ENCODE data around the gene PAM16.
A peak's percentile ranks its signal among the peaks of the same experiment; 100 is the strongest.
"Not testable (repeated sequence)": the region's sequence is repeated elsewhere in the genome, so short reads cannot be mapped to it uniquely, and the experiment has no call there.

Gene PAM16

GRCh38 chr16:4350787-4351659 lies at the start of gene PAM16:
Gene PAM16 (minus strand): TSS chr16:4351321. CDS start chr16:4351234, 87 bp downstream.
- peak; percentile 80 for DNase-seq

DNA sequence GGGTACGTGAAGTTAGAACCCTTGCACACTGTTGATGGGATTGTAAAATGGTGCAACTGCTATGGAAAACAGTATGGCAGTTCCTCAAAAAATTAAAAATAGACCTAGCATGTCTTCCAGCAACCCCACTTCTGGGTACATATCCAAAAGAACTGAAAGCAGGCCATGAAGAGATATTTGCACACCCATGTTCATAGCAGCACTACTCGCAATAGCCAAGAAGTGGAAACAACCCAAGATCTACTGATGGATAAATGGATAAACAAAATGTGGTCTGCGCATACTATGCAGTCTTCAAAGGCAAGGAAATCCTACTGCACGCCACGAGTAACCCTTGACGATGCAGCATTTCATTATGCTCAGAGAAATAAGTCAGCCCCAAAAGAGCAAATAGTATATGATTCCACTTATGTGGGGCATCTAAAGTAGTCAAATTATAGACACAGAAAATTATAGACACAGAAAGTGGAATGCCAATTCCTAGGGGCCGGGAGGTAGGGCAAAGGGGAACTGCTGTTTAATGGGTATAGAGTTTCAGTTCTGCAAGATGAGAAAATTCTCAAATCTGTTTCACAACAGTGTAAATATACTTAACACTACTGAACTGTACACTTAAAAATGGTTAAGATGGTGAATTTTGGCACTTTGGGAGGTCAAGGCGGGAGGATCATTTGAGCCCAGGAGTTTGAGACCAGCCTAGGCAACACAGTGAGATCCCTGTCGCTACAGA lies 48.0 kb upstream of the PAM16 start:
- no peak for DNase-seq

- DNase-seq: peak; percentile 10
Measured at GRCh38 chr16:4395055-4395726, 44.1 kb upstream of the PAM16 start.

- DNase-seq: not testable (repeated sequence)
Measured at GRCh38 chr16:4393850-4394249, 42.7 kb upstream of the PAM16 start.

DNA sequence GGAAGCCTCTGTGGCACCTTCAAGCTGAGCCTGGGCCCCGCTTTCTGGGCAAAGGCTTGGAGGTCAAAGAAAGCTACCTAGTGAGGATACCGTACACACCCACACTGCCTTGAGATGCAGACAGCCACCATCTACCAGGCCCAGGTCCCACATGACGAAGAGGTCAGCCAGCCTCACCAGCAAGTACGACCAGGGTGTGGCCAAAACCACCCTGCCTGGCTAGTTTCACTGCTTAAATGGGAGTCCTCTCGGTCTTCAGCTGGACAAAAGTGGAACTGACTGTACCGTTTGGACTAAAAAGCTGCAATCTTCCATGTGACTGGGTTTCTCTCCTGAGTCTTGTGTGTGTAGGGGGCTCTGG lies 42.1 kb upstream of the PAM16 start:
- no peak for DNase-seq

DNA sequence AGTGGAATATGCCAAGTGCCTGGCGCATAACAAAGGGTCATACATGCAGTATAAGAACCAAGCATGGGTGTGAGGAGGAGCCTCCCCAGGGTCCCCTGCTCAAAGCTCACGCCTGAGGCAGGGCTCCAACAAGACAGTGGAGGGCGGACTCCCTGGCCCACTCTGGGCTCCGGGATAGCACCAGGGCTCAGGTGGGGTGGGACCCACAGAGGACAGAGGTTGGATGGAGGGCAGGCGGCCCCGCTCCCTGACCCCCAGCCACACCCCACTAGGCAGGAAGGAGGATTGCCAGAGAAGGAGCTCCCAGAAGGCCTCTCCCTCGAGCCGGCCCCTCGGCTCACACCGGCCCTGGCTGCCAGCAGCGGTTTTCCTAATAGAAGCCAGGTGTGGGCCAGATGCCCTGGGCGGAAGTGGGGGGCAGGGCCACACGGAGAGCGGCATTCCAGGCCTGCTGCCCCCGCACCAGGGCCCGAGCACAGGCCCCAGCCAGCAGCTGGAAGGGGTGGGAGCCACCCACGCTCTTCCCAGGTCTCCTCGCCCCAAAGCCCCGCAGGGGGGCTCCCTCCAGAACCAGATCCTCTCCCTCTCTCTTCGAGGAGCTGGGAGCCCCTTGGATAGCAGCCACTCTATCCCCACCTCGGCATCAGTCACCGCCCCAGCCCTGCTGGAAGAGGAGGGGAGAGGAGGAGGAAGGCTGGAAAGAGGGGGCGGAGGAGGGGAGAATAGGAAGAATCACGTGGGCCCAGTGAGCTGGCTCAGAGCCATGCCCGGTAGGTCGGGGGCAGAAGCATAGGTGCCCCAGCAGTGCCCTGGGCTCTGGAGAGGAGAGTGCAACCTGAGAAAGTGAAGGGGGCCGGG lies 41.5 kb upstream of the PAM16 start:
- DNase-seq: no peak

- no peak for DNase-seq
Measured at GRCh38 chr16:4391631-4392381, 40.7 kb upstream of the PAM16 start.

GRCh38 chr16:4390266-4391260 lies 39.4 kb upstream of the PAM16 start:
- no peak for DNase-seq

DNA sequence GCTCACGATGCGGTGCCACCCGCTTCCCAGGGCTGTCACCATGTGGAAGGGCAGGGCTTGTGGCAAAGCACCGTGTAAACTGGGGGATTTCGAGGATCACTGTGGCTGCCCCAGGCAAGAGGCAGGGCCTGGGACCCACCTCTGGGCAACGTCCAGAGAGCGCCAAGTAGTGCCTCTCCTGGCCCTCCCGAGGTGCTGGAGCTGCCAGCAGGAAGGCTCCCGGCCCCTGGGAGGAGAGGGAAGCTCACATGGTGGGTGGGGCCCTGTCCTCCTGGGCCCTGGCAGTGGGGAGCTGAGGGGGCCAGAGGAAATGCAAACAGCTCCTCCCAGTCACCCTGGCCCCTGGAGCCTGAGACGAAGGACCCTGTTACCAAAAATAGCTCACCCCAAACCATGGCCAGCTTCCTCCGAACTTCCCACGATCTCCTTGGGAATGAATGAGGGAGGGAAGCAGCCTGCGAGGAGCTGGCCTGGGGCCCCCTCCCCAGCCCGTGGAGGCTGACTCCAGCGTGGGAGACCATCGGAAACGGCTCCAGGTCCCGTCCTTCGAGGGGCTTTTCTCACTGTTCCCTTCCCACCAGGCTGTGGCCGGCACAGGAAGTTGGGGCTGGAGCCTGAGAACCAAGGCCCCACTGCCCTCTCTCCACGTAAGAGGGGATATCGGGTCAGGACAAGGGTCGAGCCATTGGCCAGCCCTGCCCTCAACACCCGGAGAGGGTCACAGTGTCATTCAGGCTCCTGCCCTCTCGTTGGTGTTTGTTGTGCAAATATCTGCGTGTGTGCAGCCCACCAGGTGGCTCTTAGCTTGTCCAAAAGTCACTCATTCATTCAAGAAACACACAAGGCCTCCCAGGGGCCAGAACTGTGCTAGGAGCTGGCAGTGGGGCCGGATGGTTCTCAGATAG lies 38.2 kb upstream of the PAM16 start:
- DNase-seq: no peak

- no peak for DNase-seq
Measured at GRCh38 chr16:4388271-4389021, 37.3 kb upstream of the PAM16 start.

DNA sequence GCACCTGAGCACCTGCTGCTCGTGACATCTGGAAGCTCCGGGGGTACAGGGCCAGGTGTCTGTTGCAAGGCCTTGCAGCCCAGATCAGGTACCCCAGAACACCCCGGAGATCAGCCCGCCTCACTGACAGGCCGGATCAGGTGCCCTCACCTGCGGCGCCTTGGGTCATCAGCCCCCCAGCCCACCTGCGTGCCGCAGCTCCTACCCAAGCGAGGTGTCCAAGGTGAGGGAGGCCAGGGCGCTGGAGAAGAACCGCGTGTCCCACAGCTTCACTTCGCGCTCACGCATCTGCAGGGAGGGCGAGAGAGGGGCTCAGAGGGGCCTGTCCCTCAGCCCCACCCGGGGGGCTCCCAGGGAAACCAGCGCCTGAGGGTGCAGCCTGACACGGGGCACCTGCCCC lies 36.7 kb upstream of the PAM16 start:
- DNase-seq: no peak

DNA sequence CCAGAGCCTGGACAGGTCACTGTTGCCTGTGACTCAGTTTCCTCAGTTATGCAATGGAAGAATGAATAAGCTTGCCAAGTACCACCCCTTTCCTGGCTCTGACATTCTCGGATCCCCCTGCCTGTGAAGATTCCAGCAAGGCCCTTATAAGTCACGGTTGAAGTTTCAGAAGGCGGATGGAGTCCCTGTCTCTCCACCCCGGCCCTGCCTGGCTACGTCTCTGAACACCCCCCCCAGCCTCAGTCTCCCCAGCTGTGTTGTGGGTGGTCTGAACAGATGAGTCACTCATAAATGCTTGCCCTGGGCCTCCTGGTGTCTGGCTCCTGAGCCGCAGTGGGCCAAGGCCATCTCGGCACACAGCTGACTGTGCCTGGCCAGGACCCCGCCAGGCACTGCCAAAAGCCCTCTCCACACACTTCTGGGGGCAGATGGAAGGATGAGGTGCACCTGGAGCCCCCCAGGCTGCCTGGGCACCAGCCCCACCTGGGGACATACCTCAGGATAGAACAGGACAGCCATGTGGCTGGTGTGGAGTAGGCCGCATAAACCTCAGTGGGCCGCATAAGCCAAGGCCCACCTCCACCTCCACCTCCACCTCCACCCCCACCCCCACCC lies 35.9 kb upstream of the PAM16 start:
- no peak for DNase-seq

DNA sequence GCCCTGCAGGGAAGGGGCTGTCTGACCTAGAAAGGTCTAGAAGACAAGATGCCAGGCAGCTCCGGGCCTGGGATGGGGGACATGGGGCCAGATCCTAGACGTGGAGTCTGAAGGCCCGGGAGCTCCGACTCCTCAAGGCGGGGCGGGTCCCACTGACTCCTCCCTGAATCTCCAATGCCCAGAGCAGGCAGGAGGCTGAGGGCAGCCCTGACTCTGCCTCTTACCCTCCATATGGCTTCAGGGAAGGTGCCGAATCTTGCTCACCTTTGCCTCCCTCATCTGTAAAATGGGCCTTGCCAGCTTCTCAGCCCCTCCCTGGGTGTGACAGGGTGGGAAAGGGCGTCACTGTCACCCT lies 35.3 kb upstream of the PAM16 start:
- DNase-seq: no peak

DNA sequence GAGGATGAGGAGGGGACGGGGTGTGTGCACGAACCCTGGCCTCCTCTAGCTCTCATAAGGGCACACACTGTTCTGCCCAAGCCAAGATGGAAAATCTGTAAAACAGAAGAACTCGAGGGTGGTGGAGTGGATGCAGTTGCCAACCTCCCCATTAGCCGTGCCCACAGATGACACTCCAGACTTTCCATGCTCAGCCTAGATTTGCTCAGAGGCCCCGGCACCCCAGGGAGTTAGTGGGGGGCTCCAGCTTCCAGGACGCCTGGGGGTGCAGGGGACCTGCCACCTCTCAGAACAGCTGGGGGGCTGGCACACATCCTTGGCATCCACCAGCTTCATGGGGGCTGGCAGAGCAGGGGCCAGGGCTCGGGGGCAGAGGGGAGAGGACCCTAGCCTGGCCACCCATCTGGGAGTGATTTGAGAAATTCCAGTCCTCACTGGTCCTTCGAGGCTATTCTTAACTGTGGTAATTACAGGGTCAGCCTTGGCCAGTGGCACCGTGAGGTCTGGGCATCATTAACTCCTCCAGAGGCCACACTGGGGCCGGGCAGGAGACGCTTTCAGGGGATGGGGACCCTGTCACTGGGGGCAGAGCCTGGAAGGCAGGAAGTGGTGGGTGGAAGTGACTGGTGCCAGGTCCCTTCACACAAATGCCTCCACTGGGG lies 34.8 kb upstream of the PAM16 start:
- DNase-seq: no peak

GRCh38 chr16:4385066-4385788 lies 34.1 kb upstream of the PAM16 start:
- no peak for DNase-seq

DNA sequence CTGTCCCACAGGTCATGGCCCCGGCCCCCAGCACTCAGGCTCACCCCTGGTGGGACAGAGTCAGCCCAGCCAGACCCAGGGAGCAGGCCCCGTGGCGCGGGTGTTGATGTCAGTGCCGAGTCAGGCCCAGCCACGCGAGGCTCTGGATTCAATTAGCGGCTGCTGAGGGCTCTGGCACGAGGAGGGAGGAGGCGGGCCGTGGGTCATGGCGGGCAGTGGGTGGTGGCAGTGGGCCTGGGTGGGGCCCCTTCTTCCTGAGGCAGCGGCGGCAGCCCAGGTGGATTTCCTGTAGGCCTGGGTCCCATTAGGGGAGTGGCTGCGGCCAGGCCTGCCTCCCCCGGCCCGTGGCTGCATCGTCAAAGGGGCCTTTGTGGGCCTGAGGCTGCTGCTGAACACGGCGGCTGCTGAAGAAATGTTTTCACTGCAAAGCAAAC lies 33.4 kb upstream of the PAM16 start:
- no peak for DNase-seq

Data from 8988T (cell line).